HepG2 (cell line): ENCODE data around the gene SLC35A3. TPM values are rescaled to one million over a fixed set of nuclear protein-coding genes. Genes with fewer than 3 reads are reported as not detected.

Experiments
- ATF7 ChIP-seq, 2 experiments: fragments of 450-650 bp in 1 of 2; sonication (generic) in 1 of 2; formaldehyde crosslinking in 1 of 2; IDR thresholded peaks; 2 replicates each; pipeline versions ENCODE4 v1.4.0 to v1.6.1; 2016 to 2020; ENCODE audit warnings: antibody characterized with exemption in 1 of 2, mild to moderate bottlenecking in 1 of 2, missing genetic modification reagents in 1 of 2
- BRCA1 ChIP-seq: sonication (generic); formaldehyde crosslinking; IDR thresholded peaks from 2 replicates; pipeline ENCODE4 v1.4.0; 2020; ENCODE audit warnings: missing genetic modification reagents
- CEBPG ChIP-seq: IDR thresholded peaks from 2 replicates; pipeline ENCODE4 v1.6.1; 2016
- DNMT3B ChIP-seq: conservative IDR thresholded peaks from 2 replicates; pipeline ENCODE4 v1.6.1; 2016; ENCODE audit warnings: missing biosample characterization, control low read depth
- ELF1 ChIP-seq: sonication (generic); formaldehyde crosslinking; IDR thresholded peaks from 2 replicates; pipeline ENCODE4 v1.4.0; 2020; ENCODE audit warnings: missing genetic modification reagents
- ETV5 ChIP-seq: IDR thresholded peaks from 2 replicates; pipeline ENCODE4 v1.6.1; 2018; ENCODE audit warnings: missing biosample characterization, missing genetic modification reagents, inconsistent platforms, borderline replicate concordance
- FIP1L1 ChIP-seq: fragments of 200-400 bp; formaldehyde crosslinking; IDR thresholded peaks from 2 replicates; pipeline ENCODE4 v1.6.1; 2018; ENCODE audit warnings: low read depth, mild to moderate bottlenecking, low read length, moderate library complexity, borderline replicate concordance; ENCODE audit not compliant: insufficient read depth
- FOXJ3 ChIP-seq: sonication (generic); formaldehyde crosslinking; IDR thresholded peaks from 2 replicates; pipeline ENCODE4 v1.4.0; 2020; ENCODE audit warnings: missing genetic modification reagents, mild to moderate bottlenecking, borderline replicate concordance
- KLF13 ChIP-seq: sonication (generic); formaldehyde crosslinking; IDR thresholded peaks from 2 replicates; pipeline ENCODE4 v1.4.0; 2020; ENCODE audit warnings: mild to moderate bottlenecking, missing genetic modification reagents
- MATR3 ChIP-seq: sonication (generic); formaldehyde crosslinking; IDR thresholded peaks from 2 replicates; pipeline ENCODE4 v1.4.0; 2020; ENCODE audit warnings: missing genetic modification reagents
- NCOR1 ChIP-seq: fragments of 200-600 bp; sonication (generic); IDR thresholded peaks from 2 replicates; pipeline ENCODE4 v1.7.0; 2017; ENCODE audit warnings: antibody characterized with exemption, low read length, borderline replicate concordance
- NFYB ChIP-seq: sonication (generic); formaldehyde crosslinking; IDR thresholded peaks from 2 replicates; pipeline ENCODE4 v1.4.0; 2020; ENCODE audit warnings: missing genetic modification reagents
- PHB2 ChIP-seq: fragments of 450-650 bp; IDR thresholded peaks from 2 replicates; pipeline ENCODE4 v1.6.1; 2018; ENCODE audit not compliant: partially characterized antibody
- RARA ChIP-seq: IDR thresholded peaks from 2 replicates; pipeline ENCODE4 v1.6.1; 2016; ENCODE audit warnings: missing genetic modification reagents, missing compliant biosample characterization
- SNAI1 ChIP-seq: sonication (generic); formaldehyde crosslinking; IDR thresholded peaks from 2 replicates; pipeline ENCODE4 v1.5.0; 2020; ENCODE audit warnings: mild to moderate bottlenecking, missing genetic modification reagents, borderline replicate concordance
- SP2 ChIP-seq: sonication (generic); formaldehyde crosslinking; IDR thresholded peaks from 2 replicates; pipeline ENCODE4 v1.5.1; 2020; ENCODE audit warnings: mild to moderate bottlenecking, missing genetic modification reagents
- TOE1 ChIP-seq: sonication (generic); formaldehyde crosslinking; IDR thresholded peaks from 2 replicates; pipeline ENCODE4 v1.4.0; 2020; ENCODE audit warnings: mild to moderate bottlenecking, missing genetic modification reagents
- TRIM24 ChIP-seq: sonication (generic); formaldehyde crosslinking; IDR thresholded peaks from 2 replicates; pipeline ENCODE4 v1.8.0; 2022; ENCODE audit warnings: mild to moderate bottlenecking, missing genetic modification reagents
- ZBED4 ChIP-seq: sonication (generic); formaldehyde crosslinking; IDR thresholded peaks from 2 replicates; pipeline ENCODE4 v1.4.0; 2020; ENCODE audit warnings: missing genetic modification reagents, borderline replicate concordance
- ZBTB26 ChIP-seq: IDR thresholded peaks from 2 replicates; pipeline ENCODE4 v1.6.1; 2016; ENCODE audit warnings: missing compliant biosample characterization, missing genetic modification reagents, borderline replicate concordance
- ZC3H13 ChIP-seq: sonication (generic); formaldehyde crosslinking; IDR thresholded peaks from 2 replicates; pipeline ENCODE4 v1.8.1; 2023; ENCODE audit warnings: mild to moderate bottlenecking, missing genetic modification reagents, moderate library complexity
- ZFP62 ChIP-seq: sonication (generic); formaldehyde crosslinking; IDR thresholded peaks from 2 replicates; pipeline ENCODE4 v1.4.0; 2020; ENCODE audit warnings: missing genetic modification reagents
- ZNF101 ChIP-seq: sonication (generic); formaldehyde crosslinking; IDR thresholded peaks from 2 replicates; pipeline ENCODE4 v1.4.0; 2020; ENCODE audit warnings: mild to moderate bottlenecking, low read depth, missing genetic modification reagents, borderline replicate concordance
- ZNF382 ChIP-seq: sonication (generic); formaldehyde crosslinking; IDR thresholded peaks from 2 replicates; pipeline ENCODE4 v1.5.0; 2020; ENCODE audit warnings: missing genetic modification reagents, mild to moderate bottlenecking, borderline replicate concordance
- polyA plus RNA-seq, 8 experiments: library from polyadenylated mRNA; depleted of rRNA in 3 of 8; stranded (reverse) in 7 of 8; unstranded in 1 of 8; fragments of >200 nt; fragmentation: Illumina TruSeq in 4 of 8; extraction: Trizol in 4 of 8; gene quantifications; 2 replicates each; pipeline versions ENCODE4 v1.2.1 to v1.2.3, GENCODE V29; 2011 to 2016; ENCODE audit warnings: low read depth in 4 of 8, missing spikeins in 1 of 8, mixed read lengths in 1 of 8; ENCODE audit not compliant: insufficient read depth in 1 of 8
- total RNA-seq, 5 experiments: library from RNA; depleted of rRNA; stranded (reverse); fragments of >200 nt; fragmentation: Illumina TruSeq; extraction: Trizol; gene quantifications; 2 replicates each; pipeline ENCODE4 v1.2.3, GENCODE V29; 2016; ENCODE audit warnings: low read depth in 1 of 5

SLC35A3 gene
- total and polyA plus RNA-seq, 2 of the 13 experiments (the other 11 are each of a cell fraction or from before 2014, with no cell fraction given), result 11.2 to 24.9 TPM

- peak; percentile 36; the same call in 1 of the 2 replicates for TF ChIP-seq SP2 (CRISPR knock-in tag)
- peak; percentile 85; the same call in 1 of the 2 replicates for TF ChIP-seq TOE1 (CRISPR knock-in tag)
- TF ChIP-seq BRCA1 (CRISPR knock-in tag), result peak; percentile 64; the same call in 1 of the 2 replicates
- TF ChIP-seq NFYB (CRISPR knock-in tag), result peak; percentile 36
- peak; percentile 84 for TF ChIP-seq ZC3H13 (CRISPR knock-in tag)
- TF ChIP-seq ZBTB26 (CRISPR knock-in tag), result no peak; the same call in none of the 2 replicates
- no peak; the same call in 1 of the 2 replicates for TF ChIP-seq MATR3 (CRISPR knock-in tag)
- no peak for TF ChIP-seq TRIM24 (CRISPR knock-in tag)
- TF ChIP-seq KLF13 (CRISPR knock-in tag), result 0 out of 2 replicates have a peak, but pooled peaks have one; percentile 66
- TF ChIP-seq FOXJ3 (CRISPR knock-in tag), result peak; percentile 84
- TF ChIP-seq ZFP62 (CRISPR knock-in tag), result no peak; the same call in 1 of the 2 replicates
- peak; percentile 79 for TF ChIP-seq ETV5 (CRISPR knock-in tag)
- no peak for TF ChIP-seq ZNF382 (CRISPR knock-in tag)
- TF ChIP-seq ATF7 (IDR thresholded peaks at IDR 0.05), result no peak
- TF ChIP-seq ATF7 (CRISPR knock-in tag; IDR thresholded peaks at IDR 0.05), result peak; percentile 78; the same call in 1 of the 2 replicates
- peak; percentile 34; the same call in 1 of the 2 replicates for TF ChIP-seq CEBPG (CRISPR knock-in tag)
- TF ChIP-seq PHB2, result no peak
- no peak for TF ChIP-seq NCOR1
- TF ChIP-seq ELF1 (CRISPR knock-in tag), result peak; percentile 98
- peak; percentile 89 for TF ChIP-seq ZBED4 (CRISPR knock-in tag)
- TF ChIP-seq DNMT3B (CRISPR knock-in tag), result no peak
- 0 out of 2 replicates have a peak, but pooled peaks have one; percentile 78 for TF ChIP-seq ZNF101 (CRISPR knock-in tag)
- no peak for TF ChIP-seq FIP1L1
- peak; percentile 56 for TF ChIP-seq RARA (CRISPR knock-in tag)
- peak; percentile 98 for TF ChIP-seq SNAI1 (CRISPR knock-in tag)
Observed at GRCh38 chr1:99969729-99970621, at the start of gene SLC35A3 (continued).
